Ascending aorta (tissue), 2 donors: ENCODE measurements around the gene CHI3L1. TPM values are rescaled to one million over a fixed set of nuclear protein-coding genes. Genes with fewer than 3 reads are reported as not detected.
"Not testable (repeated sequence)": the region's sequence is repeated elsewhere in the genome, so short reads cannot be mapped to it uniquely, and the experiment has no call there.

Experiments used
- DNase-seq, 2 donors: peaks; one replicate each; pipeline ENCODE4 v3.0.0-alpha.2; 2019; ENCODE audit warnings: low spot score in 2 of 2
- H3K27ac ChIP-seq, 2 donors: fragments of 200-600 bp; sonication (generic); one replicate each; pipeline ENCODE4 v1.5.1; 2016 to 2017; ENCODE audit warnings: mild to moderate bottlenecking in 1 of 2
- H3K27me3 ChIP-seq: fragments of 200-600 bp; sonication (generic); one replicate; pipeline ENCODE4 v1.5.1; 2017
- H3K36me3 ChIP-seq, 2 donors: fragments of 200-600 bp; sonication (generic); one replicate each; pipeline ENCODE4 v1.5.1; 2016
- H3K4me1 ChIP-seq, 2 donors: fragments of 200-600 bp; sonication (generic); one replicate each; pipeline ENCODE4 v1.5.1; 2016 to 2017; ENCODE audit warnings: mild to moderate bottlenecking in 1 of 2
- H3K4me3 ChIP-seq, 2 donors: fragments of 200-600 bp; sonication (generic); one replicate each; pipeline ENCODE4 v1.5.1; 2016 to 2017; ENCODE audit warnings: mild to moderate bottlenecking in 1 of 2
- H3K9me3 ChIP-seq, 2 donors: fragments of 200-600 bp; sonication (generic); one replicate each; pipeline ENCODE4 v1.5.1; 2016
- intact Hi-C: fragments of 100-400 bp; cut with DNase I; formaldehyde crosslinking; loops from one replicate; pipeline ENCODE4 v1.15.1; 2023
- total RNA-seq: library from RNA; depleted of rRNA; stranded (reverse); fragments of >200 nt; gene quantifications from one replicate; pipeline ENCODE4 v1.1.0, GENCODE V29; 2016
- TF ChIP-seq, protein P1 (sequence below), 3 experiments: fragments of 200-600 bp in 2 of 3; fragments of 450-650 bp in 1 of 3; sonication (generic) in 2 of 3; IDR thresholded peaks; one replicate each; pipeline ENCODE4 v1.5.1; 2016 to 2019; ENCODE audit warnings: antibody characterized with exemption in 3 of 3, mild to moderate bottlenecking in 1 of 3, moderate library complexity in 1 of 3

CHI3L1 gene
- 73.8 TPM for total RNA-seq

DNA sequence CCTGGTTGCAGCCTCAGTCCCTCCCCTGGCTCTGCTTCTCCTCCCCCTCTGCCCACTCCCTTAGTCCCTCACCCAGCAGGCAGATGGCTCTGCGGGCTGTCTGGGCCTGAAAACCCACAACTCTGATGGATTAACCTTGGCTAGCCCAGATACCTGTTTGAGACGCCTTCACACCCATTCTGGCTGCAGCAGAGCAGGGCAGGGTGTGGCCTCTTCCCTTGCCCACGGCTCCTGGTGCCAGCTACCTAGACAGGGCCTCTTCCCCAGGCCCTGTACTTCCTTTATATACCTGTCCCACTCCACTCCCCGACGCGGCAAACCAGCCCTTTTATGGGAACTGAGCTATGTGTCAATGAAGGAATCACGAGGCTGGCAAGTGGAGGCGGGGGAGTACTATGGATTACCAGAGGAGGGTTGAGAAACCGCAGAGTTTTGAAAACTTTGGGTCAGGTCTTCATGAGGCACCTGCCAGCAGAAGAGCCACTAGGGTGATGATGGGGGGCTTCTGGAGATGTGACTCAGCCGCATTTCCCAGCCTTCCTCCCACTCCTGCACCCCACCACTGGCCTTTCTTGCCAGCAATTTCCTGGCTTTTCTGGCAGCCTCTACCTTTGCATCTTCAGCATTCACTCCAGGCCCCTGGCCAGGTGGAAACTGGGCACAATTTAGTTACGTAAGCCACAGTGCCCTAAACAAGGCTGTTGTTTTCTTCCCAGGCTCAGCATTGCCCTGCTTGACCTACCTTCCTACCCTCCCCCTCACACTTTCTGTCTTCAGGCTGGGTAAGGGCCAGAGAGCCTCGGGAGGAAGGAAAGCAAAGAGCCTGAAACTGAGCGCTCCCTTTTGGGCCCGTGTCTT lies at the start of gene CHI3L1:
TSS of gene CHI3L1 (minus strand) at position 259 of the 858 bp plus-strand sequence. CDS start at position 178, 81 bp downstream.
- no peaks in the 10 kb centered on the region for H3K9me3 ChIP-seq
- no peak for DNase-seq
- H3K27ac ChIP-seq: no peak within 1 kb of the TSS
- no peak within 1 kb of the TSS for H3K4me3 ChIP-seq
- no peaks in the 10 kb centered on the region for H3K36me3 ChIP-seq
- intact Hi-C loops: no loop called here
- TF ChIP-seq, protein P1, sequence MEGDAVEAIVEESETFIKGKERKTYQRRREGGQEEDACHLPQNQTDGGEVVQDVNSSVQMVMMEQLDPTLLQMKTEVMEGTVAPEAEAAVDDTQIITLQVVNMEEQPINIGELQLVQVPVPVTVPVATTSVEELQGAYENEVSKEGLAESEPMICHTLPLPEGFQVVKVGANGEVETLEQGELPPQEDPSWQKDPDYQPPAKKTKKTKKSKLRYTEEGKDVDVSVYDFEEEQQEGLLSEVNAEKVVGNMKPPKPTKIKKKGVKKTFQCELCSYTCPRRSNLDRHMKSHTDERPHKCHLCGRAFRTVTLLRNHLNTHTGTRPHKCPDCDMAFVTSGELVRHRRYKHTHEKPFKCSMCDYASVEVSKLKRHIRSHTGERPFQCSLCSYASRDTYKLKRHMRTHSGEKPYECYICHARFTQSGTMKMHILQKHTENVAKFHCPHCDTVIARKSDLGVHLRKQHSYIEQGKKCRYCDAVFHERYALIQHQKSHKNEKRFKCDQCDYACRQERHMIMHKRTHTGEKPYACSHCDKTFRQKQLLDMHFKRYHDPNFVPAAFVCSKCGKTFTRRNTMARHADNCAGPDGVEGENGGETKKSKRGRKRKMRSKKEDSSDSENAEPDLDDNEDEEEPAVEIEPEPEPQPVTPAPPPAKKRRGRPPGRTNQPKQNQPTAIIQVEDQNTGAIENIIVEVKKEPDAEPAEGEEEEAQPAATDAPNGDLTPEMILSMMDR (IDR thresholded peaks at IDR 0.05): no peak
- H3K27me3 ChIP-seq: no peaks in the 10 kb centered on the region
- H3K4me1 ChIP-seq: no peaks in the 10 kb centered on the region

GRCh38 chr1:203234901-203235300 lies 48.4 kb upstream of the CHI3L1 start:
- peaks cover 0 to 10% of the 10 kb centered on the region in 2 donors for H3K9me3 ChIP-seq
- intact Hi-C loops: not testable (repeated sequence)

DNA sequence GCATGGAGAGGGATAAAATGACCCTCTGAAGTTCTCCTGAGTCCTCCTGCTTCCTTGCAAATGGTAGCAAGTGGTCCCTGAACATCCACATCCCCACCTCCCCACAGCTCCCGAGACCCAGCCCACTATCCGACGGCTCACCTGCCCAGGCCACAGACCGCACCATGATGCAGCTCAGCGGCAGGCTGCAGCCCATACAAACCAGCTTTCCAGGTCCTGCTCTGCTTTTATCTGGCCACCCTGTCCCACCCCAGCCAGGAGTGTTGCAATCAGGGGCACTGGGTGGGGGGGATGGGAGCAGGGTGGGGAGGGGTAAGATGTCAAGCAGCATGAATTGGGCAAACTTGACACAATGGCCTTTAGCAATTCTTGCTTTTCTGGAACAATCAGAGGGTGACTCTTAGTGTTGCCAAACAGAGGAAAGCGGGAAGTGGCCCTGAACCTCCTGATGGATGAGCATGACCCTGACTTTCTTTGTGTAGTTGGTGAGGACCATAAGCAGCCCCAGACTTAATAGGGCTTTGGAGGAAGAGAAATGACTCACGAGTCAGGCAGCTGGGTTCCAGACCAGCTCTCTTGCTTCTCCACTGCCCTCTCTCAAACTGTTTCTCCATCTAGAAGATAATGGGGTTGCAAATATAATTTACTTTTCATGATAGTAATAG lies 43.1 kb upstream of the CHI3L1 start, which contains the start of gene CHIT1:
TSS of gene CHIT1 (minus strand) at position 203 of the 665 bp plus-strand sequence. CDS start at position 166, 37 bp downstream.
- DNase-seq: no peak
- Histone ChIP-seq H3K36me3 (no peaks in the 10 kb centered on the region), H3K4me3 (no peak within 1 kb of the TSS), H3K9me3 (peaks cover 0 to under 1% of the 10 kb centered on the region in 2 donors), H3K27me3 (peaks cover 5% of the 10 kb centered on the region), H3K27ac (no peak within 1 kb of the TSS), H3K4me1 (no peaks in the 10 kb centered on the region)
- intact Hi-C loops: no loop called here
- TF ChIP-seq, protein P1 (IDR thresholded peaks at IDR 0.05): no peak

More at GRCh38 chr1:203234901-203235300, 48.4 kb upstream of the CHI3L1 start:
- not testable (repeated sequence) for H3K27ac ChIP-seq, DNase-seq, H3K4me1 ChIP-seq, H3K27me3 ChIP-seq, H3K36me3 ChIP-seq, H3K4me3 ChIP-seq

DNA sequence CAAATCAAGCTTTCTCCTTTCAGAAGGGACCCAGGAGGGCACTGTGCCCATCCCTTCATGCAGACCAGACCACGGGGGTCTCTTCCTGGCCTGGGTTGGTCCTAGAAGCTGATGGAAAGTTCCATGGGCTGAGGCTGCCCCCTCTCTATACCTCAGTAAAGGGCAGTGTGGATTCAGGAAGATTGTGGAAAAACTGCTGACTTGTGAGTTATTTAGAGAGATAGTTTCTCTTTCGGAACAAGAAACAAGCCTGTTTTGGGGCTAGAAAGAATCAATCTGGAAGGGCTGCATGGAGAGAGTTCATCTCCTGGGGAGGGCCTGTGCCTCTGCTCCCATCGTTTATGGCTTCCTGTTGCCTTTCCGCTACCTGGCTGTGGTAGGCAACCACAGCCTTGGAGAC lies 42.2 kb upstream of the CHI3L1 start:
- no peaks in the 10 kb centered on the region for H3K36me3 ChIP-seq
- DNase-seq: no peak
- H3K4me3 ChIP-seq: no peak overlapping the region
- intact Hi-C loops: no loop called here
- H3K27ac ChIP-seq: no peak overlapping the region
- TF ChIP-seq, protein P1 (IDR thresholded peaks at IDR 0.05): no peak
- peaks cover 5% of the 10 kb centered on the region for H3K27me3 ChIP-seq
- H3K9me3 ChIP-seq: no peaks in the 10 kb centered on the region
- H3K4me1 ChIP-seq: no peaks in the 10 kb centered on the region

GRCh38 chr1:203227371-203228083 lies 41.0 kb upstream of the CHI3L1 start:
- H3K36me3 ChIP-seq: no peaks in the 10 kb centered on the region
- no peaks in the 10 kb centered on the region for H3K4me1 ChIP-seq
- DNase-seq: no peak
- peaks cover 5% of the 10 kb centered on the region for H3K27me3 ChIP-seq
- H3K9me3 ChIP-seq: no peaks in the 10 kb centered on the region
- no peak overlapping the region for H3K4me3 ChIP-seq
- TF ChIP-seq, protein P1 (IDR thresholded peaks at IDR 0.05): no peak
- H3K27ac ChIP-seq: no peak overlapping the region
- intact Hi-C loops: no loop called here
